ENCODE measurements around the gene EGR2. TPM values are rescaled to one million over a fixed set of nuclear protein-coding genes. Genes with fewer than 3 reads are reported as not detected.

EGR2 gene
- total and polyA plus RNA-seq, 5 donors from 2014 or later: 0.13 to 7.5 (median 0.47) TPM

- Mint-ChIP-seq H3K36me3 (no peaks in the 10 kb centered on the region), H3K27me3 (peaks cover 14% of the 10 kb centered on the region), H3K4me1 (peaks cover 10 to 16% (median 14%) of the 10 kb centered on the region in 4 donors), H3K4me3 (no peak overlapping the region), H3K9me3 (peaks cover 0 to 3% (median 0%) of the 10 kb centered on the region in 7 donors), H3K27ac (peak overlapping the region in 2 of 3 donors; percentile 1 to 32)
- Histone ChIP-seq H3K27ac (ENCODE audit: insufficient read depth, low read length, poor library complexity, severe bottlenecking) (no peak overlapping the region), H3K27me3 (ENCODE audit: control insufficient read depth, insufficient read depth, low read length) (no peaks in the 10 kb centered on the region), H3K9me3 (ENCODE audit: control insufficient read depth in 2 of 2, low read length in 2 of 2) (no peaks in the 10 kb centered on the region), H3K4me1 (ENCODE audit: control insufficient read depth, insufficient read depth, low read length, poor library complexity, severe bottlenecking) (peaks cover 11% of the 10 kb centered on the region), H3K36me3 (ENCODE audit: control insufficient read depth, insufficient read depth, low read length) (no peaks in the 10 kb centered on the region), H3K4me3 (ENCODE audit: low read depth, low read length) (no peak overlapping the region)
- DNase-seq (no peak), ATAC-seq (ENCODE audit: low read depth in 2 of 2) (no peak)
Measured at GRCh38 chr10:62778125-62778524, 38.0 kb downstream of the EGR2 start.

- Mint-ChIP-seq H3K27me3 (peaks cover 19% of the 10 kb centered on the region), H3K4me3 (no peak overlapping the region), H3K27ac (no peak overlapping the region), H3K36me3 (no peaks in the 10 kb centered on the region), H3K9me3 (peaks cover 0 to 3% (median 0%) of the 10 kb centered on the region in 7 donors), H3K4me1 (peaks cover 0 to 2% (median 0%) of the 10 kb centered on the region in 4 donors)
- ATAC-seq (ENCODE audit: low read depth in 2 of 2) (no peak), DNase-seq (no peak)
- Histone ChIP-seq H3K27me3 (ENCODE audit: control insufficient read depth, insufficient read depth, low read length) (peaks cover 3% of the 10 kb centered on the region), H3K4me1 (ENCODE audit: control insufficient read depth, insufficient read depth, low read length, poor library complexity, severe bottlenecking) (no peaks in the 10 kb centered on the region), H3K27ac (ENCODE audit: insufficient read depth, low read length, poor library complexity, severe bottlenecking) (no peak overlapping the region), H3K9me3 (ENCODE audit: control insufficient read depth in 2 of 2, low read length in 2 of 2) (no peaks in the 10 kb centered on the region), H3K36me3 (ENCODE audit: control insufficient read depth, insufficient read depth, low read length) (no peaks in the 10 kb centered on the region), H3K4me3 (ENCODE audit: low read depth, low read length) (no peak overlapping the region)
Measured at GRCh38 chr10:62772186-62772974, 43.8 kb downstream of the EGR2 start.

GRCh38 chr10:62769574-62770242 lies 46.5 kb downstream of the EGR2 start:
- ATAC-seq (ENCODE audit: low read depth in 2 of 2) (no peak), DNase-seq (no peak)
- Mint-ChIP-seq H3K9me3 (peaks cover 0 to 3% (median 0%) of the 10 kb centered on the region in 7 donors), H3K27ac (no peak overlapping the region), H3K36me3 (no peaks in the 10 kb centered on the region), H3K4me1 (peaks cover 0 to 5% (median 3%) of the 10 kb centered on the region in 4 donors), H3K4me3 (no peak overlapping the region), H3K27me3 (peaks cover 19% of the 10 kb centered on the region)
- H3K9me3 ChIP-seq (ENCODE audit: control insufficient read depth in 2 of 2, low read length in 2 of 2): no peaks in the 10 kb centered on the region
- H3K36me3 ChIP-seq (ENCODE audit: control insufficient read depth, insufficient read depth, low read length): no peaks in the 10 kb centered on the region
- no peaks in the 10 kb centered on the region for H3K4me1 ChIP-seq (ENCODE audit: control insufficient read depth, insufficient read depth, low read length, poor library complexity, severe bottlenecking)
- peaks cover 3% of the 10 kb centered on the region for H3K27me3 ChIP-seq (ENCODE audit: control insufficient read depth, insufficient read depth, low read length)
- no peak overlapping the region for H3K4me3 ChIP-seq (ENCODE audit: low read depth, low read length)
- no peak overlapping the region for H3K27ac ChIP-seq (ENCODE audit: insufficient read depth, low read length, poor library complexity, severe bottlenecking)

GRCh38 chr10:62766386-62766785 lies 49.8 kb downstream of the EGR2 start:
- Histone ChIP-seq H3K4me3 (ENCODE audit: low read depth, low read length) (no peak overlapping the region), H3K9me3 (ENCODE audit: control insufficient read depth in 2 of 2, low read length in 2 of 2) (no peaks in the 10 kb centered on the region), H3K27me3 (ENCODE audit: control insufficient read depth, insufficient read depth, low read length) (no peaks in the 10 kb centered on the region), H3K36me3 (ENCODE audit: control insufficient read depth, insufficient read depth, low read length) (no peaks in the 10 kb centered on the region), H3K4me1 (ENCODE audit: control insufficient read depth, insufficient read depth, low read length, poor library complexity, severe bottlenecking) (no peaks in the 10 kb centered on the region), H3K27ac (ENCODE audit: insufficient read depth, low read length, poor library complexity, severe bottlenecking) (no peak overlapping the region)
- Mint-ChIP-seq H3K36me3 (no peaks in the 10 kb centered on the region), H3K27ac (no peak overlapping the region), H3K9me3 (no peaks in the 10 kb centered on the region), H3K4me1 (peaks cover 0 to 5% (median 2%) of the 10 kb centered on the region in 4 donors), H3K27me3 (peaks cover 4% of the 10 kb centered on the region), H3K4me3 (no peak overlapping the region)
- ATAC-seq (ENCODE audit: low read depth in 2 of 2) (no peak), DNase-seq (no peak)

- no peak for ATAC-seq (ENCODE audit: low read depth in 2 of 2)
- Mint-ChIP-seq H3K4me3 (no peak overlapping the region), H3K27ac (no peak overlapping the region)
Measured at GRCh38 chr10:62765726-62766125, 50.4 kb downstream of the EGR2 start.

DNA sequence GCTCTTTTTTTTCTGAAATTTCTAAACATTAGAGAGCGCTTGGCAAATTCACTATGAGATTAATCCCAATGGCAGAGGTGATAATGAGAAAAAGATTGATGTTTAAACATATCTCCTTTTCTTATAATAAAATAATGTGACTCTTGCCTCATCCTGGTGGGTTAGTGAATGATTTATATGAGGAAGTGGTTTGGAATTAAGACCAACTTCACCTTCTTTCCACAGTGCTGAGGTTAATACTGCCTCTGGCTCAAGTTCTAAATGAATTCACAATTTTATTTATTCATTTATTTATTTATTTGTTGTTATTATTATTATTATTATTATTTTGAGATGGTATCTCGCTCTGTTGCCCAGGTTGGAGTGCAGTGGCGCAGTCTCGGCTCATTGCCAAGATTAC lies 52.2 kb downstream of the EGR2 start:
- Histone ChIP-seq H3K4me1 (ENCODE audit: control insufficient read depth, insufficient read depth, low read length, poor library complexity, severe bottlenecking) (no peaks in the 10 kb centered on the region), H3K4me3 (ENCODE audit: low read depth, low read length) (no peak overlapping the region), H3K27me3 (ENCODE audit: control insufficient read depth, insufficient read depth, low read length) (no peaks in the 10 kb centered on the region), H3K9me3 (ENCODE audit: control insufficient read depth in 2 of 2, low read length in 2 of 2) (no peaks in the 10 kb centered on the region), H3K36me3 (ENCODE audit: control insufficient read depth, insufficient read depth, low read length) (no peaks in the 10 kb centered on the region), H3K27ac (ENCODE audit: insufficient read depth, low read length, poor library complexity, severe bottlenecking) (no peak overlapping the region)
- no peak overlapping the region for H3K4me3 Mint-ChIP-seq
- no peak for ATAC-seq (ENCODE audit: low read depth in 2 of 2)
- no peak for DNase-seq
- peaks cover 4% of the 10 kb centered on the region for H3K27me3 Mint-ChIP-seq
- H3K27ac Mint-ChIP-seq: no peak overlapping the region
- H3K4me1 Mint-ChIP-seq: peaks cover 0 to 5% (median 2%) of the 10 kb centered on the region in 4 donors
- no peaks in the 10 kb centered on the region for H3K36me3 Mint-ChIP-seq
- no peaks in the 10 kb centered on the region for H3K9me3 Mint-ChIP-seq

More at GRCh38 chr10:62765726-62766125, 50.4 kb downstream of the EGR2 start:
- Histone ChIP-seq H3K27me3 (ENCODE audit: control insufficient read depth, insufficient read depth, low read length) (no peaks in the 10 kb centered on the region), H3K4me3 (ENCODE audit: low read depth, low read length) (no peak overlapping the region), H3K9me3 (ENCODE audit: control insufficient read depth in 2 of 2, low read length in 2 of 2) (no peaks in the 10 kb centered on the region), H3K27ac (ENCODE audit: insufficient read depth, low read length, poor library complexity, severe bottlenecking) (no peak overlapping the region), H3K4me1 (ENCODE audit: control insufficient read depth, insufficient read depth, low read length, poor library complexity, severe bottlenecking) (no peaks in the 10 kb centered on the region), H3K36me3 (ENCODE audit: control insufficient read depth, insufficient read depth, low read length) (no peaks in the 10 kb centered on the region)
- Mint-ChIP-seq H3K4me1 (peaks cover 0 to 5% (median 2%) of the 10 kb centered on the region in 4 donors), H3K9me3 (no peaks in the 10 kb centered on the region), H3K36me3 (no peaks in the 10 kb centered on the region), H3K27me3 (peaks cover 4% of the 10 kb centered on the region)
- DNase-seq: no peak

- Mint-ChIP-seq H3K36me3 (peaks cover 3% of the 10 kb centered on the region), H3K9me3 (no peaks in the 10 kb centered on the region), H3K4me1 (peaks cover 0 to 5% (median 2%) of the 10 kb centered on the region in 4 donors), H3K27ac (no peak overlapping the region), H3K27me3 (peaks cover 4% of the 10 kb centered on the region), H3K4me3 (no peak overlapping the region)
- Histone ChIP-seq H3K4me3 (ENCODE audit: low read depth, low read length) (no peak overlapping the region), H3K27me3 (ENCODE audit: control insufficient read depth, insufficient read depth, low read length) (no peaks in the 10 kb centered on the region), H3K27ac (ENCODE audit: insufficient read depth, low read length, poor library complexity, severe bottlenecking) (no peak overlapping the region), H3K4me1 (ENCODE audit: control insufficient read depth, insufficient read depth, low read length, poor library complexity, severe bottlenecking) (no peaks in the 10 kb centered on the region), H3K9me3 (ENCODE audit: control insufficient read depth in 2 of 2, low read length in 2 of 2) (no peaks in the 10 kb centered on the region), H3K36me3 (ENCODE audit: control insufficient read depth, insufficient read depth, low read length) (no peaks in the 10 kb centered on the region)
- no peak for DNase-seq
- ATAC-seq (ENCODE audit: low read depth in 2 of 2): no peak
Measured at GRCh38 chr10:62763155-62763554, 53.0 kb downstream of the EGR2 start.

Data from CD4-positive, CD25-positive, alpha-beta regulatory T cell (primary cell).